Measurements from ENCODE around the gene ILF3. TPM values are rescaled to one million over a fixed set of nuclear protein-coding genes. Genes with fewer than 3 reads are reported as not detected.
A peak's percentile ranks its signal among the peaks of the same experiment; 100 is the strongest.

ILF3 gene
- total and polyA plus RNA-seq, 2 of the 13 experiments (the other 11 are each of a cell fraction or from before 2014, with no cell fraction given), result 120 to 173 TPM

DNA sequence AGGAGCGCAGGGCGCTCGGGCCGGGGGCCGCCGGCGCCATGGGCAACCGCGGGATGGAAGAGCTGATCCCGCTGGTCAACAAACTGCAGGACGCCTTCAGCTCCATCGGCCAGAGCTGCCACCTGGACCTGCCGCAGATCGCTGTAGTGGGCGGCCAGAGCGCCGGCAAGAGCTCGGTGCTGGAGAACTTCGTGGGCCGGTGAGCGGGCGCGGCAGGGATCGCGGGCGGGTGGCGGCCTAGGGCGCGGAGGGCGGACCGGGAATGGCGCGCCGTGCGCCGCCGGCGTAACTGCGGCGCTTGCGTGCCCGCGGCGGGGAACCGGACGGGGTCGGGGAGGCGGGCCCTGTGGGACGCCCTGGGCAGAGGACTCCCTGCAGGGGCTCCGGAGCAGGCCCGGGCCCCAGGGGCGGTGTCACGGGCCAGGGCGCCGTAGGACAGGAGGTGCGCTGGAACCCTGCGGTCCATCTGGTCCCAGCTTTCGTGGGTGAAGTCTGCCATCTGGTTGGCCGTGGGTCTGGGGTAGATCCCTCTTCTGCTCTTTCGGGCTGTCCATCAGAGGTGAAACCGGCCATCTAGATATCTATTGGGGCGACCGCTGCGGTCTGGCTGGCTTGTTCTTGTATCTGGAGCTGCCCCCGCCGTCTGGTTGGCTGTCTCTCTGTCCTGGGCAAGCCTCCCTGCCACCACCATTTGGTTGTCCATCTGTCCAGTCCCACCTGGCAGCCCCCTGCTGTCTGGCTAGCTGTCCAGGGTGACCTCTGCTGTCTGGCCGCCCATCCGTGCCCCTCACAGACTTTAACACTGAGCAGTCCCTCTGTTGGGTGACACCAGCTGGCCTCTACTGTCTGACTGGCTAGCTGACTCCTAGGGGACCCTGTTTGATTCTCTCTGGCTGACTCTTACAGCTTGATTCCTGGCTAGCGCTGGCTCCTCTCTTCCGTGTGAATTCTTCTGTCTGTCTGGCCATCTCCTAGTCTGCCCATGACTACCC, 64.4 kb downstream of the ILF3 start (continued):
- TF ChIP-seq, protein P1, sequence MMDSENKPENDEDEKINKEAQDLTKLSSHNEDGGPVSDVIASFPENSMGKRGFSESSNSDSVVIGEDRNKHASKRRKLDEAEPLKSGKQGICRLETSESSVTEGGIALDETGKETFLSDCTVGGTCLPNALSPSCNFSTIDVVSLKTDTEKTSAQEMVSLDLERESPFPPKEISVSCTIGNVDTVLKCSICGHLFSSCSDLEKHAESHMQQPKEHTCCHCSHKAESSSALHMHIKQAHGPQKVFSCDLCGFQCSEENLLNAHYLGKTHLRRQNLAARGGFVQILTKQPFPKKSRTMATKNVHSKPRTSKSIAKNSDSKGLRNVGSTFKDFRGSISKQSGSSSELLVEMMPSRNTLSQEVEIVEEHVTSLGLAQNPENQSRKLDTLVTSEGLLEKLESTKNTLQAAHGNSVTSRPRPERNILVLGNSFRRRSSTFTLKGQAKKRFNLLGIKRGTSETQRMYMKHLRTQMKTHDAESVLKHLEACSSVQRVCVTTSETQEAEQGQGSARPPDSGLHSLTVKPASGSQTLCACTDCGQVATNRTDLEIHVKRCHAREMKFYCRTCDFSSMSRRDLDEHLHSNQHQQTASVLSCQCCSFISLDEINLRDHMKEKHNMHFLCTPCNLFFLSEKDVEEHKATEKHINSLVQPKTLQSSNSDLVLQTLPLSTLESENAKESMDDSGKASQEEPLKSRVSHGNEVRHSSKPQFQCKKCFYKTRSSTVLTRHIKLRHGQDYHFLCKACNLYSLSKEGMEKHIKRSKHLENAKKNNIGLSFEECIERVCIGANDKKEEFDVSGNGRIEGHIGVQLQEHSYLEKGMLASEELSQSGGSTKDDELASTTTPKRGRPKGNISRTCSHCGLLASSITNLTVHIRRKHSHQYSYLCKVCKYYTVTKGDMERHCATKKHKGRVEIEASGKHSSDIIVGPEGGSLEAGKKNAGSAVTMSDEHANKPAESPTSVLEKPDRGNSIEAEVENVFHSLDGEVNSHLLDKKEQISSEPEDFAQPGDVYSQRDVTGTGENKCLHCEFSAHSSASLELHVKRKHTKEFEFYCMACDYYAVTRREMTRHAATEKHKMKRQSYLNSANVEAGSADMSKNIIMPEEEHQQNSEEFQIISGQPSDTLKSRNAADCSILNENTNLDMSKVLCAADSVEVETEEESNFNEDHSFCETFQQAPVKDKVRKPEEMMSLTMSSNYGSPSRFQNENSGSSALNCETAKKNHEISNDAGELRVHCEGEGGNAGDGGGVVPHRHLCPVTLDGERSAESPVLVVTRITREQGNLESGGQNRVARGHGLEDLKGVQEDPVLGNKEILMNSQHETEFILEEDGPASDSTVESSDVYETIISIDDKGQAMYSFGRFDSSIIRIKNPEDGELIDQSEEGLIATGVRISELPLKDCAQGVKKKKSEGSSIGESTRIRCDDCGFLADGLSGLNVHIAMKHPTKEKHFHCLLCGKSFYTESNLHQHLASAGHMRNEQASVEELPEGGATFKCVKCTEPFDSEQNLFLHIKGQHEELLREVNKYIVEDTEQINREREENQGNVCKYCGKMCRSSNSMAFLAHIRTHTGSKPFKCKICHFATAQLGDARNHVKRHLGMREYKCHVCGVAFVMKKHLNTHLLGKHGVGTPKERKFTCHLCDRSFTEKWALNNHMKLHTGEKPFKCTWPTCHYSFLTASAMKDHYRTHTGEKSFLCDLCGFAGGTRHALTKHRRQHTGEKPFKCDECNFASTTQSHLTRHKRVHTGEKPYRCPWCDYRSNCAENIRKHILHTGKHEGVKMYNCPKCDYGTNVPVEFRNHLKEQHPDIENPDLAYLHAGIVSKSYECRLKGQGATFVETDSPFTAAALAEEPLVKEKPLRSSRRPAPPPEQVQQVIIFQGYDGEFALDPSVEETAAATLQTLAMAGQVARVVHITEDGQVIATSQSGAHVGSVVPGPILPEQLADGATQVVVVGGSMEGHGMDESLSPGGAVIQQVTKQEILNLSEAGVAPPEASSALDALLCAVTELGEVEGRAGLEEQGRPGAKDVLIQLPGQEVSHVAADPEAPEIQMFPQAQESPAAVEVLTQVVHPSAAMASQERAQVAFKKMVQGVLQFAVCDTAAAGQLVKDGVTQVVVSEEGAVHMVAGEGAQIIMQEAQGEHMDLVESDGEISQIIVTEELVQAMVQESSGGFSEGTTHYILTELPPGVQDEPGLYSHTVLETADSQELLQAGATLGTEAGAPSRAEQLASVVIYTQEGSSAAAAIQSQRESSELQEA (CRISPR knock-in tag; IDR thresholded peaks at IDR 0.05; ENCODE audit: not compliant biosample characterization), result peak; percentile 64
- TF ChIP-seq NRL (CRISPR knock-in tag; IDR thresholded peaks at IDR 0.05; ENCODE audit: borderline replicate concordance) (no peak), CHD2 (IDR thresholded peaks at IDR 0.05; ENCODE audit: low read depth, low read length) (no peak), ZNF781 (CRISPR knock-in tag; IDR thresholded peaks at IDR 0.05; ENCODE audit: borderline replicate concordance, not compliant biosample characterization) (no peak), ZNF20 (CRISPR knock-in tag; IDR thresholded peaks at IDR 0.05) (no peak), WIZ (CRISPR knock-in tag; IDR thresholded peaks at IDR 0.05) (no peak), CBFB (CRISPR knock-in tag; IDR thresholded peaks at IDR 0.05) (no peak), GZF1 (CRISPR knock-in tag; IDR thresholded peaks at IDR 0.05) (no peak), ZNF3 (CRISPR knock-in tag; IDR thresholded peaks at IDR 0.05) (no peak), ZNF891 (CRISPR knock-in tag; IDR thresholded peaks at IDR 0.05) (peak; percentile 19; the same call in 1 of the 2 replicates), ZSCAN21 (CRISPR knock-in tag; IDR thresholded peaks at IDR 0.05; ENCODE audit: borderline replicate concordance) (peak; percentile 61; the same call in 1 of the 2 replicates), NR2F2 (IDR thresholded peaks at IDR 0.05; ENCODE audit: borderline replicate concordance, low read depth) (no peak), TBX2 (CRISPR knock-in tag; IDR thresholded peaks at IDR 0.05; ENCODE audit: borderline replicate concordance) (no peak)
- TF ChIP-seq, protein P2, sequence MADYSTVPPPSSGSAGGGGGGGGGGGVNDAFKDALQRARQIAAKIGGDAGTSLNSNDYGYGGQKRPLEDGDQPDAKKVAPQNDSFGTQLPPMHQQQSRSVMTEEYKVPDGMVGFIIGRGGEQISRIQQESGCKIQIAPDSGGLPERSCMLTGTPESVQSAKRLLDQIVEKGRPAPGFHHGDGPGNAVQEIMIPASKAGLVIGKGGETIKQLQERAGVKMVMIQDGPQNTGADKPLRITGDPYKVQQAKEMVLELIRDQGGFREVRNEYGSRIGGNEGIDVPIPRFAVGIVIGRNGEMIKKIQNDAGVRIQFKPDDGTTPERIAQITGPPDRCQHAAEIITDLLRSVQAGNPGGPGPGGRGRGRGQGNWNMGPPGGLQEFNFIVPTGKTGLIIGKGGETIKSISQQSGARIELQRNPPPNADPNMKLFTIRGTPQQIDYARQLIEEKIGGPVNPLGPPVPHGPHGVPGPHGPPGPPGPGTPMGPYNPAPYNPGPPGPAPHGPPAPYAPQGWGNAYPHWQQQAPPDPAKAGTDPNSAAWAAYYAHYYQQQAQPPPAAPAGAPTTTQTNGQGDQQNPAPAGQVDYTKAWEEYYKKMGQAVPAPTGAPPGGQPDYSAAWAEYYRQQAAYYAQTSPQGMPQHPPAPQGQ (CRISPR knock-in tag; IDR thresholded peaks at IDR 0.05; ENCODE audit: borderline replicate concordance), result 0 out of 2 replicates have a peak, but pooled peaks have one; percentile 75
- TF ChIP-seq, protein P3, sequence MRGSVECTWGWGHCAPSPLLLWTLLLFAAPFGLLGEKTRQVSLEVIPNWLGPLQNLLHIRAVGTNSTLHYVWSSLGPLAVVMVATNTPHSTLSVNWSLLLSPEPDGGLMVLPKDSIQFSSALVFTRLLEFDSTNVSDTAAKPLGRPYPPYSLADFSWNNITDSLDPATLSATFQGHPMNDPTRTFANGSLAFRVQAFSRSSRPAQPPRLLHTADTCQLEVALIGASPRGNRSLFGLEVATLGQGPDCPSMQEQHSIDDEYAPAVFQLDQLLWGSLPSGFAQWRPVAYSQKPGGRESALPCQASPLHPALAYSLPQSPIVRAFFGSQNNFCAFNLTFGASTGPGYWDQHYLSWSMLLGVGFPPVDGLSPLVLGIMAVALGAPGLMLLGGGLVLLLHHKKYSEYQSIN (CRISPR knock-in tag; IDR thresholded peaks at IDR 0.05; ENCODE audit: borderline replicate concordance), result no peak

Data from HepG2 (cell line).